Measurements from ENCODE around the gene CENPP.

DNA sequence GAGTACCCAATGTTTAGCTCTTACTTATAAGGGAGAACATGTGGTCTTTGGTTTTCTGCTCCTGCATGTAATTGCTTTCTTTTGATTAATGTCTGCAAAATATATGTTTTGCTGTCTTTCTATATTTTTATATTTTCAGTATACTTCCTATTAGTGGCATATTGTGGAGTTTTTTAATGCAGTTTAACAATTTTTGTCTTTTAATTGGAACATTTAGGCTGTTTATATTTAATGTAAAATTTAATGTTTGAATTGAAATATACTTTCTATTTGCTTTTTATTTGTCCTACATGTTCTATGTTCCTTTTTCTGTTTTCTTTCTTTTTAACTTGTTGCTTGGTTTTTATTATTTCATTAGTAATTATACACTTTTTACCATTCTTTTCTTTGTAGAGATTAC is 205.1 kb downstream of the CENPP start:
- TF ChIP-seq, protein P1, sequence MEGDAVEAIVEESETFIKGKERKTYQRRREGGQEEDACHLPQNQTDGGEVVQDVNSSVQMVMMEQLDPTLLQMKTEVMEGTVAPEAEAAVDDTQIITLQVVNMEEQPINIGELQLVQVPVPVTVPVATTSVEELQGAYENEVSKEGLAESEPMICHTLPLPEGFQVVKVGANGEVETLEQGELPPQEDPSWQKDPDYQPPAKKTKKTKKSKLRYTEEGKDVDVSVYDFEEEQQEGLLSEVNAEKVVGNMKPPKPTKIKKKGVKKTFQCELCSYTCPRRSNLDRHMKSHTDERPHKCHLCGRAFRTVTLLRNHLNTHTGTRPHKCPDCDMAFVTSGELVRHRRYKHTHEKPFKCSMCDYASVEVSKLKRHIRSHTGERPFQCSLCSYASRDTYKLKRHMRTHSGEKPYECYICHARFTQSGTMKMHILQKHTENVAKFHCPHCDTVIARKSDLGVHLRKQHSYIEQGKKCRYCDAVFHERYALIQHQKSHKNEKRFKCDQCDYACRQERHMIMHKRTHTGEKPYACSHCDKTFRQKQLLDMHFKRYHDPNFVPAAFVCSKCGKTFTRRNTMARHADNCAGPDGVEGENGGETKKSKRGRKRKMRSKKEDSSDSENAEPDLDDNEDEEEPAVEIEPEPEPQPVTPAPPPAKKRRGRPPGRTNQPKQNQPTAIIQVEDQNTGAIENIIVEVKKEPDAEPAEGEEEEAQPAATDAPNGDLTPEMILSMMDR (IDR thresholded peaks at IDR 0.05) = no peak
- TF ChIP-seq EP300 (IDR thresholded peaks at IDR 0.05; ENCODE audit: low read depth) (no peak), POLR2AphosphoS5 (IDR thresholded peaks at IDR 0.05) (no peak), POLR2A (IDR thresholded peaks at IDR 0.05) (no peak)

All from transverse colon (tissue), 4 donors.